HUES48 (cell line): ENCODE results near the gene HLA-A.
A peak's percentile ranks its signal among the peaks of the same experiment; 100 is the strongest.

ENCODE experiments used
- H3K27ac ChIP-seq: one replicate; pipeline ENCODE4 v1.7.0; 2013; ENCODE audit warnings: low read depth, low read length, inconsistent platforms
- H3K27me3 ChIP-seq: 2 replicates; pipeline ENCODE4 v1.6.1; 2013; ENCODE audit warnings: mild to moderate bottlenecking, low read length; ENCODE audit not compliant: control insufficient read depth, insufficient read depth
- H3K36me3 ChIP-seq: 2 replicates; pipeline ENCODE4 v1.6.1; 2013; ENCODE audit warnings: low read length; ENCODE audit not compliant: control insufficient read depth, insufficient read depth
- H3K4me1 ChIP-seq: 2 replicates; pipeline ENCODE4 v1.6.1; 2013; ENCODE audit warnings: mild to moderate bottlenecking, low read length; ENCODE audit not compliant: control insufficient read depth, insufficient read depth
- H3K4me3 ChIP-seq: 2 replicates; pipeline ENCODE4 v1.5.1; 2013; ENCODE audit warnings: mild to moderate bottlenecking, low read depth, low read length
- H3K9ac ChIP-seq: 2 replicates; pipeline ENCODE4 v1.6.1; 2013; ENCODE audit warnings: mild to moderate bottlenecking, low read depth, low read length, moderate library complexity
- H3K9me3 ChIP-seq: 2 replicates; pipeline ENCODE4 v1.6.1; 2013; ENCODE audit warnings: low read length; ENCODE audit not compliant: control insufficient read depth, insufficient read depth

The HLA-A gene

DNA sequence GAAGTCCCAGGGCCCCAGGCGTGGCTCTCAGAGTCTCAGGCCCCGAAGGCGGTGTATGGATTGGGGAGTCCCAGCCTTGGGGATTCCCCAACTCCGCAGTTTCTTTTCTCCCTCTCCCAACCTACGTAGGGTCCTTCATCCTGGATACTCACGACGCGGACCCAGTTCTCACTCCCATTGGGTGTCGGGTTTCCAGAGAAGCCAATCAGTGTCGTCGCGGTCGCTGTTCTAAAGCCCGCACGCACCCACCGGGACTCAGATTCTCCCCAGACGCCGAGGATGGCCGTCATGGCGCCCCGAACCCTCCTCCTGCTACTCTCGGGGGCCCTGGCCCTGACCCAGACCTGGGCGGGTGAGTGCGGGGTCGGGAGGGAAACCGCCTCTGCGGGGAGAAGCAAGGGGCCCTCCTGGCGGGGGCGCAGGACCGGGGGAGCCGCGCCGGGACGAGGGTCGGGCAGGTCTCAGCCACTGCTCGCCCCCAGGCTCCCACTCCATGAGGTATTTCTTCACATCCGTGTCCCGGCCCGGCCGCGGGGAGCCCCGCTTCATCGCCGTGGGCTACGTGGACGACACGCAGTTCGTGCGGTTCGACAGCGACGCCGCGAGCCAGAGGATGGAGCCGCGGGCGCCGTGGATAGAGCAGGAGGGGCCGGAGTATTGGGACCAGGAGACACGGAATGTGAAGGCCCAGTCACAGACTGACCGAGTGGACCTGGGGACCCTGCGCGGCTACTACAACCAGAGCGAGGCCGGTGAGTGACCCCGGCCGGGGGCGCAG is at the start of gene HLA-A:
Gene HLA-A (plus strand): TSS at position 258 of the 778 bp plus-strand sequence. CDS start 22 bp downstream, at position 280.
- Histone ChIP-seq H3K4me3 (peak within 1 kb of the TSS; percentile 71), H3K27me3 (no peaks in the 10 kb centered on the region), H3K9me3 (no peaks in the 10 kb centered on the region), H3K27ac (no peak within 1 kb of the TSS), H3K9ac (no peak within 1 kb of the TSS; the same call in 1 of the 2 replicates), H3K4me1 (no peaks in the 10 kb centered on the region), H3K36me3 (peaks cover 13% of the 10 kb centered on the region)

DNA sequence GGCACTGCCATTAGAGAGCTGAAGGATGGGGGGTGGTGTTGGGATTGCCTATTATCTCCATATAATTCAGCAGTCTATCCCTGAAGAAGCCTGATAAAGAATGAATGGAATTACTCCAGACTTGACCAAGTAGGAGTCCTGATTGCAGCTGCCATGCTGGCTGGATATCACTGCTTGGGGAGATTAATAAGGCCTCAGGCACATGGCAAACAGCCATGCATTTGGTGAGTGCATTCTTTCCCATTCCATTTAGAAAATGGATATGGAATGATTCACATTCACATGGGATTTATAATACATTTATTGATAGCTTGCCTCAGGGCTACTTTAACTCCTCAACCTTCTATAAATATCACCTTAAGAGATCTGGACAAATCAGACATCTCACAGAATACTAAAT is 49.6 kb upstream of the HLA-A start:
- Histone ChIP-seq H3K27me3 (peaks cover 10% of the 10 kb centered on the region), H3K4me1 (no peaks in the 10 kb centered on the region)

DNA sequence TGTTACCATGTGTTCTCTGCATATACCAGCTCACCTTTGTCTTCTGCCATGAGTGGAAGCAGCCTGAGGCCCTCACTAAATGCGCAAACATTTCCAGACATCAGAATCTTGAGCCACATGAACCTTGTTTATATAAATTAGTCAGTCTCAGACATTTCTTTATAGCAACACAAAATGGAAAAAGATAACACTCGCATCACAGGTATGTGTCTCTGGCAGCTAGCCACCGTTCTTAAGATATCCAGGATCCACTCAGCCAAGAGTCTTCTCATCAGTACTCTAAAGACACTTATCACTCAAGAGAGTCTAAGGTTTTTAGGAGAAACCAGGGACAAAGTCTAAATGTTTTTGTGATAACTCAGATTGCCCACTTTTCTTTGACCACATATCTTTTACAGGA is 43.1 kb upstream of the HLA-A start:
- Histone ChIP-seq H3K4me3 (no peak overlapping the region), H3K9me3 (no peaks in the 10 kb centered on the region), H3K36me3 (no peaks in the 10 kb centered on the region), H3K9ac (no peak overlapping the region), H3K27ac (no peak overlapping the region), H3K27me3 (no peaks in the 10 kb centered on the region), H3K4me1 (no peaks in the 10 kb centered on the region)

More for the DNA sequence above, 49.6 kb upstream of the HLA-A start:
- no peak overlapping the region for H3K9ac ChIP-seq
- H3K36me3 ChIP-seq: no peaks in the 10 kb centered on the region
- H3K4me3 ChIP-seq: no peak overlapping the region
- H3K27ac ChIP-seq: no peak overlapping the region
- H3K9me3 ChIP-seq: no peaks in the 10 kb centered on the region

DNA sequence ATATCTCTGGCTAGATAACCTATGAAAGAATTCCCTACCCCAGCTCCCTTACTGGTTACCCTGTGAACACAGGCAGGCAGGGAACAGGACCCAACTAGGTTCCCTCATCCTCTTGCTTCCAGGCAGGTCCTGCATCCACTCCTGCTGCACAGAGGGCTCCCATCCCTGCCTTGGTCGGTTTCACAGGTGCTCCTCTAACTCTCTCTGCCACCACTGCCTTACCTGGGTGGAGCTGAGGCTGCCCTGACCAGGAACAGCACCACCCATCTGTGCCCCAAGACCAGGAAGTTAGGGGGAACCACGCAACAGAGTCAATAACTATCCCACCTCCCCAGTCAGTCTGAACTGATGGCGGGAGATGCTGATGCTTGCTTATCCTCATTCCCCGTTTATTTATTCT is 37.0 kb upstream of the HLA-A start:
- H3K27me3 ChIP-seq: no peaks in the 10 kb centered on the region
- no peaks in the 10 kb centered on the region for H3K36me3 ChIP-seq
- no peak overlapping the region for H3K4me3 ChIP-seq
- H3K4me1 ChIP-seq: no peaks in the 10 kb centered on the region
- no peaks in the 10 kb centered on the region for H3K9me3 ChIP-seq
- no peak overlapping the region for H3K9ac ChIP-seq
- H3K27ac ChIP-seq: no peak overlapping the region

DNA sequence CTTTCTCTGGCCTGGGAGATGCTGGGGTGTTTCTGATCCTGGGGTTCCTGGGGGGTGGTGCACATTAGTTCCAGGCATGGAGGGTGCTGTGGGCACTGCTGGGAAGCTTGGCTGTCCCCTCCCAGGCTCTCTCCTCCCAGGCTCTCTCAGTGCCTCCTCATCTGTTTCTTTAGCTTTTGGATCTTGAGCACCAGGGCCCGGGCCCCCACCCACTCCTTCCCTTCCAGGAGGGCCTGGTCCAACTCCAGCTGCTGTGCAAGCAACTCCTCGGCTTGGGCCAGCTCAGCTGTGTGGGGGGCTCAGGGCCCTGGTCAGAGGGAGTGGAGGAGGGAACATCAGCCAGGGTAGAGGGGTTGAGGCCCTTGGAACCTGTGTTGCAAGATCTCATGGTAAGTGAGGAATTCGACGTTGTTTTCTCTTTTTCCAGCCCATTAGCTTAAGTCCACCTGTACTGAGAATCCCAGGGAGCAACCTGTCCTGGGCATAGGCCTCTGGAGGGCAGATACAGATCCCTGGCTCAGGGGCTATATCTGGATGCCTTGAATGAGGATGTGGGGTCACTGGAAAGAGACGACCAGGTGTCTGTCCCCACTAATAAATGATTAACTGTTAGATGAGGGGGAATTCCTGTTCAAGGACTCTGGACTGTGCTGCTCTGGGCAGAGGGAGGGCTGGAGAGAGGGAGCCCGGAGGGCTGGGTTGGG is 34.5 kb upstream of the HLA-A start:
- H3K27me3 ChIP-seq: no peaks in the 10 kb centered on the region
- H3K4me1 ChIP-seq: no peaks in the 10 kb centered on the region
- H3K9me3 ChIP-seq: no peaks in the 10 kb centered on the region
- H3K9ac ChIP-seq: no peak overlapping the region
- no peaks in the 10 kb centered on the region for H3K36me3 ChIP-seq
- H3K27ac ChIP-seq: no peak overlapping the region
- H3K4me3 ChIP-seq: no peak overlapping the region

DNA sequence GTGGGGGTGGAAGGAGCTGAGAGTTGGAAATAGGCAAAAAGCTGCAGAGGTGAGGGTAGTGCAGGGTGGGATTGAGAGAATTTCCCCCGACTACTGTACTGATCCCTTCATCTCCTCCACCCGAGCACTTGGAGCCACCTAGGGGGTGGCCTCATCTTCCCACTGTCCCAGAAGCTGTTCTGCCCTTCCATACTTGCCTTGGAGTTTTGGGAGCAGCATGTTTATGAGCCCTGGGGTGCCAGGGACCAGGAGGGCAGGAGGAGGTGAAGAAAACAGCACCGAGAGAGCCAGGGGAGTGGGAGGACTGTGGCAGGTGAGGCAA is 34.0 kb upstream of the HLA-A start:
- Histone ChIP-seq H3K9ac (no peak overlapping the region), H3K4me3 (no peak overlapping the region), H3K27ac (no peak overlapping the region), H3K9me3 (no peaks in the 10 kb centered on the region), H3K36me3 (no peaks in the 10 kb centered on the region), H3K27me3 (no peaks in the 10 kb centered on the region), H3K4me1 (no peaks in the 10 kb centered on the region)

DNA sequence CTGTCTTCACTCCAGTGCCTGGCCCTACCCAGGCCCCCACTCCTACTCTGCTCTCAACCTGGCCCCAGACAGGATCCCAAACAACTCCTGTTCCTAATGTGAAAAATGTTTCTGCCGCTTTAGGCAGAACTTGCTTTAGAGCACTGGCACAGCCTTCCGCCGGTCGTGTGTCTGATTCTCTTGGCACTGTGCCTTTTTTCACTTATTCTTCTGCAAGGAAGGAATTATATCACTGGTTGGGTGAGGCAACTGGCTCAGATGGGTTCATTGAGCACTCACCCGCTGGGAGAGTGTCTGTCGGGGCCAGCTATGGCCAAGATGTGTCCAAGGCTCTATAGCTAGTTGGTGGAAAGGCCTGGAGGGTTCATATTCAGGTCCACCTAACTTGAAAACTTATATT is 33.6 kb upstream of the HLA-A start:
- no peaks in the 10 kb centered on the region for H3K9me3 ChIP-seq
- H3K9ac ChIP-seq: no peak overlapping the region
- H3K27me3 ChIP-seq: no peaks in the 10 kb centered on the region
- H3K4me3 ChIP-seq: no peak overlapping the region
- H3K27ac ChIP-seq: no peak overlapping the region
- H3K4me1 ChIP-seq: no peaks in the 10 kb centered on the region
- H3K36me3 ChIP-seq: no peaks in the 10 kb centered on the region

DNA sequence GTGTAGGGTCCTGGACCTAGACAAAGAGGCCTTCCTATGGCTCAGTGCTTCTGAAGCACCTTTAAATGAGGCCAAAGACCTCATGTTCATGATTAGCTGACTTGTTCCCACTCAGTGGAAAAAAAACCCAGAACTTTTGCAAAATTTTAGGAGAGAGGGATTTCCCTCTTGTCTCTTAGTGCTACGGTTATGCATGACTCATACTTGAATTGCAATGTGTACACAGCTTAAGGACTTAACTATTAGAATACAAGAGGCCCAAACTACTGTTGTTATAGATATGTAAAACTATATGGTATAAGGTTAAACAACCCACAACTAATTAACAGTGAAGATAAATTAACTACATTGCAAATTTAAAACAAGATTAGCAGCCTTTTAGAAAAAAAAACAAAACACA is 32.3 kb upstream of the HLA-A start:
- H3K36me3 ChIP-seq: no peaks in the 10 kb centered on the region

DNA sequence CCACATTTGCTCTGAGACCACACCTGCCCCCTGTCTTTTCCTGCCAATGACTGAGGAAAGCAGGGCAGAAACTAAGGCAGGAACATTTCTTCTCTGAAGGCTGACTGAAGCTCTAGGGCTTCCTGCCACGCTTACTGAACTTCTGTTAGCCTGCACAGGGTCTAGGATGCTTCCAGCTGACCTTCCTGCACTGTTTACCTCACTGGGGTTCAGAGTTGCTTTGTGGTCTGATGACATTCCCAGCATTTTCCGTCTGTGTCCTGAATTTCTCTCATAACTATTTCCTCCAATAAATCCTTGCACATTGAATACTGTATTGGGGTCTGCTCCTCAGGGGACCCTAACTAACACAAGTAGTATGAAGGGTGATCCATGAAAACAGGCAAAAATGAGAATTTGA is 29.5 kb upstream of the HLA-A start:
- H3K4me1 ChIP-seq: no peaks in the 10 kb centered on the region

More for the DNA sequence above, 32.3 kb upstream of the HLA-A start:
- Histone ChIP-seq H3K4me1 (no peaks in the 10 kb centered on the region), H3K9me3 (no peaks in the 10 kb centered on the region), H3K4me3 (no peak overlapping the region), H3K27ac (no peak overlapping the region), H3K9ac (no peak overlapping the region), H3K27me3 (no peaks in the 10 kb centered on the region)

DNA sequence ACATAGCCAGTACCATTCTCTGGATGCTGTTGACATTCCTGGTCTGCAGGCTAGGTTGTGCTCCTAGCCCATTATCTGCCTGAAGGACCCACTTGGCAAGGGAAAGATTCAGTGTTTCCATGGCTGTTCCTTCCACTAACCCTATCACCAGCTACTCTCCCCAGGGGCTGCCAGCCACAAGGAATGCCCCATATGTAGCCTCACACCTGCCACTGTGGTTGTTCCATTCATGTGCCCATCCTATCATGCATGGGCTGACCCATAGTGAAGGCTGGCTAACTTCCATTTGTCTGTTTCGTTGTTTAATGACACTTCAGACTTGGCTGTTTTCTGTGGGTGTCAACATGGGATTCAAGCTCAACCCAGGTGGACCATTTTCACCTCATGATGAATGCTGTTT is 25.6 kb upstream of the HLA-A start:
- no peak overlapping the region for H3K27ac ChIP-seq
- no peak overlapping the region for H3K4me3 ChIP-seq
- no peaks in the 10 kb centered on the region for H3K4me1 ChIP-seq
- H3K9me3 ChIP-seq: no peaks in the 10 kb centered on the region
- no peak overlapping the region for H3K9ac ChIP-seq
- no peaks in the 10 kb centered on the region for H3K27me3 ChIP-seq
- no peaks in the 10 kb centered on the region for H3K36me3 ChIP-seq

More for the DNA sequence above, 29.5 kb upstream of the HLA-A start:
- Histone ChIP-seq H3K27ac (no peak overlapping the region), H3K9ac (no peak overlapping the region), H3K36me3 (no peaks in the 10 kb centered on the region), H3K9me3 (no peaks in the 10 kb centered on the region), H3K27me3 (no peaks in the 10 kb centered on the region), H3K4me3 (no peak overlapping the region)

DNA sequence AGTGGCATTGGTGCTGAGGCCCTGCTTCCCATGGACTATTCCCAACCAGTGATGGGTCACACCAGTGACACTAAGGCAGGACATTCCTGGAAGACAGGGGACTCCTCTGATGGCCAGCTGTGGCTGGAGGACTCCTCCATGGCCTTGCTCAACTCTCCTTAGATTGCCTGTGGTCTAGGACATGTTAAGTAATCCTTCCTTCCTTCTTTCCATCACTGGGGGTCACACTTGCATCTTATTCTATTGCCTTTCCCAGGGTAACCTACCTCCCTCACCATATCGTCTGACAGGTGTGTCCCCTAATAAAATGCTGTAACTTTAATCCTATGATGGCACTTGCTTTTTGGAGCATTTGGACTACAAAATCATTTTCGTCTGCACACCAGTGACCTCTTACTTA is 24.5 kb upstream of the HLA-A start:
- Histone ChIP-seq H3K9ac (no peak overlapping the region), H3K4me1 (no peaks in the 10 kb centered on the region), H3K9me3 (no peaks in the 10 kb centered on the region), H3K4me3 (no peak overlapping the region), H3K27me3 (no peaks in the 10 kb centered on the region), H3K27ac (no peak overlapping the region), H3K36me3 (no peaks in the 10 kb centered on the region)
